Nephron (organoid): ENCODE measurements around the gene TIMP3.

ENCODE experiments used
- H3K27ac Mint-ChIP-seq, 3 experiments: 2 replicates each; pipeline ENCODE4 v1.8.0; 2020; ENCODE audit warnings: mixed read lengths in 3 of 3, mild to moderate bottlenecking in 2 of 3, moderate library complexity in 1 of 3
- H3K27me3 Mint-ChIP-seq: 2 replicates; pipeline ENCODE4 v1.8.0; 2021; ENCODE audit warnings: low read depth, mild to moderate bottlenecking, moderate library complexity, mixed read lengths
- H3K36me3 Mint-ChIP-seq: 2 replicates; pipeline ENCODE4 v1.8.0; 2020; ENCODE audit warnings: low read depth, mixed read lengths
- H3K4me1 Mint-ChIP-seq: 2 replicates; pipeline ENCODE4 v1.8.0; 2020; ENCODE audit warnings: mixed read lengths
- H3K4me3 Mint-ChIP-seq, 3 experiments: 2 replicates each; pipeline ENCODE4 v1.8.0; 2020; ENCODE audit warnings: mild to moderate bottlenecking in 3 of 3, mixed read lengths in 3 of 3, moderate library complexity in 2 of 3
- H3K9me3 Mint-ChIP-seq: 2 replicates; pipeline ENCODE4 v1.8.0; 2020; ENCODE audit warnings: mixed read lengths
- TF ChIP-seq, protein P1 (sequence below), 3 experiments: fragments of 200-600 bp; sonication (generic); IDR thresholded peaks; one replicate each; pipeline ENCODE4 v1.5.0; 2021; ENCODE audit warnings: antibody characterized with exemption in 3 of 3; ENCODE audit not compliant: unreplicated experiment in 3 of 3

TIMP3 gene

DNA sequence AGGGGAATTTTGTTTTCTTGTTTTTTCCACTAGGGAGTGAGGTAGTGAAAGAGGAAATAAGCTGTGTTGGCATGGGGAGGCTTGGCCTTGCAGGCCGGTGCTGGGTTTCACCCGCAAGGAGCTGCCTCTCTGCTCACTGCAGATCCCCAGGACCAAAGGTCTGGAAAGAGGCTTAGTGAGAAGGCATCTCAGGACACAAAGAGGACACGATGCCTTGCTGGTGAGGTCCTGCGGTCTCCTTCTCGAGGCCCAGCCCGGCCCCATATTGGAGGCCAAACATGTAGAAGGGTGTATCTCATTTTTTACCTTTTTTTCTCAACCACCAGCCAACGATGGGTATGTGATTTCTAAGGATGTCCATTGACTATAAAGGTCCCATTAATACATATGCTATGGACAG is 17.6 kb downstream of the TIMP3 start:
- Mint-ChIP-seq H3K27me3 (peaks cover 4% of the 10 kb centered on the region), H3K36me3 (no peaks in the 10 kb centered on the region), H3K27ac (peak overlapping the region in 2 of 3 experiments; percentile 19 to 88), H3K9me3 (no peaks in the 10 kb centered on the region), H3K4me3 (no peak overlapping the region), H3K4me1 (peaks cover 79% of the 10 kb centered on the region)
- TF ChIP-seq, protein P1, sequence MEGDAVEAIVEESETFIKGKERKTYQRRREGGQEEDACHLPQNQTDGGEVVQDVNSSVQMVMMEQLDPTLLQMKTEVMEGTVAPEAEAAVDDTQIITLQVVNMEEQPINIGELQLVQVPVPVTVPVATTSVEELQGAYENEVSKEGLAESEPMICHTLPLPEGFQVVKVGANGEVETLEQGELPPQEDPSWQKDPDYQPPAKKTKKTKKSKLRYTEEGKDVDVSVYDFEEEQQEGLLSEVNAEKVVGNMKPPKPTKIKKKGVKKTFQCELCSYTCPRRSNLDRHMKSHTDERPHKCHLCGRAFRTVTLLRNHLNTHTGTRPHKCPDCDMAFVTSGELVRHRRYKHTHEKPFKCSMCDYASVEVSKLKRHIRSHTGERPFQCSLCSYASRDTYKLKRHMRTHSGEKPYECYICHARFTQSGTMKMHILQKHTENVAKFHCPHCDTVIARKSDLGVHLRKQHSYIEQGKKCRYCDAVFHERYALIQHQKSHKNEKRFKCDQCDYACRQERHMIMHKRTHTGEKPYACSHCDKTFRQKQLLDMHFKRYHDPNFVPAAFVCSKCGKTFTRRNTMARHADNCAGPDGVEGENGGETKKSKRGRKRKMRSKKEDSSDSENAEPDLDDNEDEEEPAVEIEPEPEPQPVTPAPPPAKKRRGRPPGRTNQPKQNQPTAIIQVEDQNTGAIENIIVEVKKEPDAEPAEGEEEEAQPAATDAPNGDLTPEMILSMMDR (IDR thresholded peaks at IDR 0.05; ENCODE audit: unreplicated experiment in 3 of 3) = no peak

DNA sequence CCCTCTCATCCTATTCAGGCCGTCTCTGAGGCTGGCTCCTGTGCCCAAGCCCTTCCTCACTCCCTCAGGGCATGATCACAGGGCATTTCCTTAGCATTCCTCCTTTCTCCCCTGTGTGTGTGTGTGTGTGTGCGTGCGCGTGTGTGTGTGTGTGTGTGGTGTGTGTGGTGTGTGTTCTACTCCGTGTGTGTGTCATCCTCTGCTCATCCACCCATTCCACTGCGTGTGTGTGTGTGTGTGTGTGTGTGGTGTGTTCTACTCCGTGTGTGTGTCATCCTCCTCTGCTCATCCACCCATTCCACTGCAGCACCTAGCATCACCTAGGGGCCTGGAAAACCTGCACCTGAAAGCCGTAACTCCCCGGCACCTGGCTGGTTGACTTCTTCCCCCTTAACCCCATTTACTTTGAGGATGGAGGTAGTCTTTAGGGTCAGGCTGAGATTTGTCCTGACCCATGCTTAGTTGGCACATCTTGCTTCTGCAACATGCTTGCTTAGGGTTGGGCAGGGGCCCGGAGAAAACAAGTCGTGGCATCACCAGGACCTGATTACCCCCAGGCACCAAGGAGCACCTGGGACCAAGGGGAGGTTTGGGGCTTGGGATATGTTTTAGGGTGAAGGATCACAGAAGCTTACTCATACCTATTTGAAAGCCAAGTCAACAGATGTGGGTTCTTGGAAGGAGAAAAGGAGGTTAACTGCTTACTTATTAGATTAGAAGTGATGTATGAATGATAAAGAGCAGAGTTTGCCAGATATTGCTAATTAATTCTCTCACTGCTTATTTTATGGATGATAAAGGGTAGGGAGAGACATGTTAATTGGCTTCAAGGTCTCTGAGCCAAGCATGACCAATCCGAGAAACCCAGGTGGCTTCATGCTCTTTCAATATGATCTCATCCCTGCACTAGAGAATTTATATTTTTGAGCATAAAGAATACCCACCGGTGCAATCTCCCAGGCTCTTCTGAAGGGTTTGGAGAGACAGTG is 18.9 kb downstream of the TIMP3 start:
- H3K36me3 Mint-ChIP-seq = no peaks in the 10 kb centered on the region
- H3K27me3 Mint-ChIP-seq = peaks cover 4% of the 10 kb centered on the region
- no peaks in the 10 kb centered on the region for H3K9me3 Mint-ChIP-seq
- H3K27ac Mint-ChIP-seq = peak overlapping the region in 2 of 3 experiments; percentile 44 to 88
- peaks cover 81% of the 10 kb centered on the region for H3K4me1 Mint-ChIP-seq
- H3K4me3 Mint-ChIP-seq = no peak overlapping the region
- TF ChIP-seq, protein P1 (IDR thresholded peaks at IDR 0.05; ENCODE audit: unreplicated experiment in 3 of 3) = no peak

DNA sequence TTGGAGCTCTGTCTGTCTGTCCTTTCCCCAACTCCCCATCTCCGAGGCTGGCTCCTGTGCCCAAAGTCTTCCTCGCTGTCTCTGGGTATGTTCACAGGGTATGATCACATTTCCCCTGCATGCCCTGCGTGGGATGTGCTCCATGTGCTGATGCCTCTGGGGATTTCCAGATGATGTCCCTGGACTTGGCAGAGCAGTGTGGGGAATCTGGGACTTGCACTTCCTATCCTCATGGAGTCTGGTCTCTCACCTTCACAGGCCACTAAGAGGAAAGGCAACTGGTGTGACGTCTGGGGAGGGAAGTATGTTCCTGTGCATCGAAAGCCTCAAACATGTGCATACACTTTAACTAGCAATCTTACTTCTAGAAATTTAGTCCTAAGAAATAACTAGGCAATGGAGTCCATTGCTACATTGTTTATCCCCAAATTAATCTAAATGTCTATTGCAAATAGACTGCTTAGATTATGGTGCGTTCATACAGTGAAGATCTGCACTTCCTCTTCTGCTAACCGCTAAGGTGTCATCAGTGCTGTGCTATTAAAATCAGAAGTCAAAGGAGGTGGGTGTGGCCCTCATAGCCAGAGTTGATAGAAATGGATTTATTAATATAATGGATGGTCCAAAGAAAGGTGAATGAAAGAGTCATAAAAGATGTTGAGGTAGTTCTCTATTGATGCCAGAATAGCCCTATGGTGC is 20.8 kb downstream of the TIMP3 start:
- peaks cover 4% of the 10 kb centered on the region for H3K27me3 Mint-ChIP-seq
- no peaks in the 10 kb centered on the region for H3K9me3 Mint-ChIP-seq
- H3K27ac Mint-ChIP-seq = no peak overlapping the region
- H3K36me3 Mint-ChIP-seq = no peaks in the 10 kb centered on the region
- H3K4me1 Mint-ChIP-seq = peaks cover 83% of the 10 kb centered on the region
- TF ChIP-seq, protein P1 (IDR thresholded peaks at IDR 0.05; ENCODE audit: unreplicated experiment in 3 of 3) = no peak
- no peak overlapping the region for H3K4me3 Mint-ChIP-seq

DNA sequence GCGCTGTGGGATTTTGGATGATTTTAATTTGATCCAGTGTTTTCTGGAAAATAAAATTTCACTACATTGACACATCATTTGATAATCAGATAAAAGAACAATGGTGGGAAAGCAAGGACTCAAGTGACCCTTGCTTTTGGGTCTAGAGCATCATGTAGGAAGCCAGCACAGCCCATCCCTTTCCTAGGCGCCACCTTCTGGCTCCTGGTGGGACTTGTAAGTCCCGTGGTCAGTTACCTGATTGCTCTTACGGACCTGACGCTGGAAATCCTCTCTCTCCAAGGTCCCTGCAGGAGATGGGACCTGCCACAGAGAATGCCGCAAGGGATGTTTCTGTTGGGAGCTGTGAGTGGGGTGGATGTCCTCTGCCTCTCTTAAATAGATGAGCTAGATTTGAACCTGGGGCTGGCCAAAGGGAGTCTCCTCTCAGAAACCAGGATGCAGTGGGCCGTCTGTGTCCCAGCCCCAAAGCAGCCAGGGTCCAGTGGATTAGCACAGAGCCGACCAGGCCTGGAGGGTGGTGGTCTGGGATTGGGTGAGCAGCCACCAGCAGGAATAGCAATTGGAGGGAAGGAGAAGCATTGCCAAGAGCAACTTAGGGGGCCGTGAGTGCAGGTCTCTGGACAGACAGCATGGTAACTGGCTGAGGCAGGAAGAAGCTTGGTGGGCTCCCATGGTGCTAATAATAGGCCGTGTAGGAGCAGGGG is 21.7 kb downstream of the TIMP3 start:
- TF ChIP-seq, protein P1 (IDR thresholded peaks at IDR 0.05; ENCODE audit: unreplicated experiment in 3 of 3) = peak; percentile 28 to 58 (median 41)
- peaks cover 4% of the 10 kb centered on the region for H3K27me3 Mint-ChIP-seq
- no peaks in the 10 kb centered on the region for H3K9me3 Mint-ChIP-seq
- peaks cover 83% of the 10 kb centered on the region for H3K4me1 Mint-ChIP-seq
- no peaks in the 10 kb centered on the region for H3K36me3 Mint-ChIP-seq
- H3K27ac Mint-ChIP-seq = peak overlapping the region in 1 of 3 experiments; percentile 60
- H3K4me3 Mint-ChIP-seq = no peak overlapping the region

DNA sequence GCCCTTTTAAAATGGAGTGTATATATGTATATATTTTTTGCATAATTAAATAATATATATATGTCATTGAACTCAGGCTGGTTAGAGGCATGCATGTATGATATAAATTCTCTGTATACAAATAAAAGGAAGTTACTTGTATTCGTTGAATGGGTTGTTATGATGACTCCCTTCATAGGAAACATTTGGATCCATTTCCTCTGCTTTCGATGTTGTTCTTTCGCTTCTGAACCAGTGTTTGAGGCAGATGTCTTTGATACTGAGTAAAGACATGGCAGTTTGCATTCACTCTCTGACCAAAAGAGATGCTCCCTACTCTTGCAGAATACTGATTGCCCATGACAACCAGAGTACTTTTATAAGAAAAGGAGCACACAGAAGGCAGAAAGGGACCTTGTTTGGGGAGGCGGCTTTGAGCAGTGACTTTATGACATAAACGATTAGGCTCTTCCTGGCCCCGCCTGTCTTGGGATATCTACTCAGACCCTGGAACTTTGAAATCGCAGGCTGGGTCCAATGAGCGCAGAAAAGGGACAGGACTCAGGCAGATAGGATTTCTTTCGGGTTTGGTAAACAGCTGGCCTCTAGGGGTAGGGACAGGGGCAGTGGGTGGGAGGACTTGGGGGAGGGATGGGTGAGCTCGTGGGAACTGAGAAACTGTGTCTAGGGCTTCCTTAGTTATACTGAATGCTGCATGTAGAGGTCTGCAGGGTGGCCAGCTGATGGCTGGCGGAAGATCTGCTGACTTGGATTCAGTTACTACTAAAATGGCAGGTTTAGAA is 23.2 kb downstream of the TIMP3 start:
- H3K27me3 Mint-ChIP-seq = peaks cover 4% of the 10 kb centered on the region
- no peaks in the 10 kb centered on the region for H3K36me3 Mint-ChIP-seq
- peak overlapping the region in 2 of 3 experiments; percentile 51 to 56 for H3K4me3 Mint-ChIP-seq

More for the DNA sequence above, 23.2 kb downstream of the TIMP3 start:
- TF ChIP-seq, protein P1 (IDR thresholded peaks at IDR 0.05; ENCODE audit: unreplicated experiment in 3 of 3) = no peak
- Mint-ChIP-seq H3K4me1 (peaks cover 87% of the 10 kb centered on the region), H3K27ac (peak overlapping the region; percentile 22 to 57 (median 37)), H3K9me3 (no peaks in the 10 kb centered on the region)
